Renal pelvis (tissue), 4 donors: Measurements from ENCODE around the gene KLK1. TPM values are rescaled to one million over a fixed set of nuclear protein-coding genes. Genes with fewer than 3 reads are reported as not detected.
"Not testable (repeated sequence)": the region's sequence is repeated elsewhere in the genome, so short reads cannot be mapped to it uniquely, and the experiment has no call there.

ENCODE experiments used
- DNase-seq: peaks from one replicate; pipeline ENCODE4 v3.0.0-alpha.2; 2013
- polyA plus RNA-seq, 3 donors: library from polyadenylated mRNA; unstranded; fragments of 120-200 nt; gene quantifications; one replicate each; pipeline ENCODE4 v1.2.1, GENCODE V29; 2013; ENCODE audit not compliant: insufficient read length in 3 of 3

KLK1 gene
- polyA plus RNA-seq, 3 donors = 1.2 to 1.7 (median 1.3) TPM

GRCh38 chr19:50770164-50770563 is 53.4 kb downstream of the KLK1 start, which contains the start of gene GPR32:
GPR32 (plus strand) TSS chr19:50770464; CDS start chr19:50770601, 137 bp downstream.
- DNase-seq = not testable (repeated sequence)

Other genes with a start within 250 kb of the KLK1 start
- gene SYT3, start 183.9 kb downstream of the KLK1 start, polyA plus RNA-seq = 1 to 10 TPM in 1 of 3 donors, under 1 TPM in 2; 0.87 to 1.2 (median 0.90) TPM
- gene C19orf81, start 174.3 kb downstream of the KLK1 start, polyA plus RNA-seq = 1 to 10 TPM; 3.1 to 6.7 (median 4.4) TPM
- 1 to 10 TPM; 4.9 to 7.6 (median 6.5) TPM for gene SHANK1, start 104.0 kb downstream of the KLK1 start, polyA plus RNA-seq
- 10 to 100 TPM; 28.1 to 40.3 (median 30.4) TPM for gene CLEC11A, start 100.4 kb downstream of the KLK1 start, polyA plus RNA-seq
- gene GPR32, start 53.3 kb downstream of the KLK1 start, polyA plus RNA-seq = not detected
- under 1 TPM in 1 of 3 donors, not detected in 2; 0.09 TPM for gene ACP4, start 33.4 kb downstream of the KLK1 start, polyA plus RNA-seq
- not detected for gene KLK15, start 9.8 kb upstream of the KLK1 start, polyA plus RNA-seq
- gene KLK3, start 31.1 kb upstream of the KLK1 start, polyA plus RNA-seq = under 1 TPM; 0.47 to 0.58 (median 0.51) TPM
- gene KLK2, start 49.7 kb upstream of the KLK1 start, polyA plus RNA-seq = under 1 TPM in 2 of 3 donors, not detected in 1; 0.21 to 0.34 TPM
- gene KLK4, start 87.6 kb upstream of the KLK1 start, polyA plus RNA-seq = under 1 TPM in 1 of 3 donors, not detected in 2; 0.06 TPM
- gene KLK5, start 129.3 kb upstream of the KLK1 start, polyA plus RNA-seq = 1 to 10 TPM; 1.6 to 1.9 (median 1.9) TPM
- 10 to 100 TPM; 37.7 to 40.8 (median 37.7) TPM for gene KLK6, start 145.8 kb upstream of the KLK1 start, polyA plus RNA-seq
- 1 to 10 TPM; 3.3 to 4.5 (median 3.8) TPM for gene KLK7, start 160.1 kb upstream of the KLK1 start, polyA plus RNA-seq
- gene KLK8, start 177.8 kb upstream of the KLK1 start, polyA plus RNA-seq = 1 to 10 TPM; 1.8 to 2.8 (median 2.8) TPM
- under 1 TPM; 0.16 to 0.36 (median 0.24) TPM for gene KLK10, start 195.9 kb upstream of the KLK1 start, polyA plus RNA-seq
- gene KLK11, start 202.8 kb upstream of the KLK1 start, polyA plus RNA-seq = under 1 TPM in 1 of 3 donors, not detected in 2; 0.14 TPM
- gene KLK12, start 211.2 kb upstream of the KLK1 start, polyA plus RNA-seq = not detected
- under 1 TPM; 0.24 to 0.65 (median 0.53) TPM for gene KLK13, start 241.3 kb upstream of the KLK1 start, polyA plus RNA-seq